Measurements from ENCODE around the gene EID1.

DNA sequence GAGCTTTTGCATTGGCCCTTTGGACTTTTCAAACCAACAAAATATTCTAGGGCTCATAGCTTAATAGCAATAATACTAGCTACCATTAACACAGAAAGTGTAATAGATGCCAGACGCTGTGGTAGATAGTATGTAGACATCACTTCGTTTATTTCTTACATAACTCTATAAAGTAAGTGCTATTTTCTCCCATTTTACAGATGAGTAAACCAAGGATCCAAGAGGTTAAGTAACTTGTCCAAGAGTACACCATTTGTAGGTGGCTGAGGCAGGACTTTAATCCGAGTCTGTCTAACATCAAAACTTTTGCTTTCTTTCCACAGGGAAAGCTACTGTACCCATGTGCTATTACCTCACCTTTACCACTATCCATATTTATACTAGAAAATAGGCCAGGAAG lies 12.0 kb downstream of the EID1 start:
- no peak for TF ChIP-seq POLR2A (IDR thresholded peaks at IDR 0.05)
- TF ChIP-seq, protein P1, sequence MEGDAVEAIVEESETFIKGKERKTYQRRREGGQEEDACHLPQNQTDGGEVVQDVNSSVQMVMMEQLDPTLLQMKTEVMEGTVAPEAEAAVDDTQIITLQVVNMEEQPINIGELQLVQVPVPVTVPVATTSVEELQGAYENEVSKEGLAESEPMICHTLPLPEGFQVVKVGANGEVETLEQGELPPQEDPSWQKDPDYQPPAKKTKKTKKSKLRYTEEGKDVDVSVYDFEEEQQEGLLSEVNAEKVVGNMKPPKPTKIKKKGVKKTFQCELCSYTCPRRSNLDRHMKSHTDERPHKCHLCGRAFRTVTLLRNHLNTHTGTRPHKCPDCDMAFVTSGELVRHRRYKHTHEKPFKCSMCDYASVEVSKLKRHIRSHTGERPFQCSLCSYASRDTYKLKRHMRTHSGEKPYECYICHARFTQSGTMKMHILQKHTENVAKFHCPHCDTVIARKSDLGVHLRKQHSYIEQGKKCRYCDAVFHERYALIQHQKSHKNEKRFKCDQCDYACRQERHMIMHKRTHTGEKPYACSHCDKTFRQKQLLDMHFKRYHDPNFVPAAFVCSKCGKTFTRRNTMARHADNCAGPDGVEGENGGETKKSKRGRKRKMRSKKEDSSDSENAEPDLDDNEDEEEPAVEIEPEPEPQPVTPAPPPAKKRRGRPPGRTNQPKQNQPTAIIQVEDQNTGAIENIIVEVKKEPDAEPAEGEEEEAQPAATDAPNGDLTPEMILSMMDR (IDR thresholded peaks at IDR 0.05): no peak
- TF ChIP-seq POLR2AphosphoS5 (IDR thresholded peaks at IDR 0.05): no peak
- no peak for TF ChIP-seq EP300 (IDR thresholded peaks at IDR 0.05)

All from sigmoid colon (tissue), 4 donors.